ENCODE data around the gene NRG3. TPM values are rescaled to one million over a fixed set of nuclear protein-coding genes. Genes with fewer than 3 reads are reported as not detected.

The NRG3 gene
- total RNA-seq, 2 experiments from 2014 or later, result not detected

DNA sequence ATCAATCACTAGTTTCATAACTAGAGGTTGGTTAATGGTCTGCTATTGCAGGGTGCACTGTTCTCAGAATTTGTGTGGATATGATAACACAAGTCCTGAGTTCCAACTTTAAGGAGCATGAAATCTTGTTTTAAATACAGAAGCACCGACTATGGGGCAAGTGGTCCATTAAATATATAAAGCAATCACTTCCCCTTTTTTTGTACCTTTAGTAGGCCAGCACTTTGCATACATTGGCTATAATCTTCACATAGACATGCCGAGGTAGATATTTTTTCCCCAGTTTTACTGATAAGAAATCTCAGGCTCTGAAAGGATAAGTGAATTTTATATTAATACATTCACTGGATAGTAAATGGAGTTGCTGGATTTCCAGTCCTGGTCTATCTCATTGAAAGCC lies 286.3 kb downstream of the NRG3 start:
- Mint-ChIP-seq H3K9me3 (peaks cover 5% of the 10 kb centered on the region), H3K27me3 (no peaks in the 10 kb centered on the region), H3K36me3 (ENCODE audit: low read depth) (no peaks in the 10 kb centered on the region), H3K4me1 (ENCODE audit: low read depth) (no peaks in the 10 kb centered on the region), H3K27ac (no peak overlapping the region), H3K4me3 (no peak overlapping the region)
- no peak for ATAC-seq (ENCODE audit: poor library complexity)
- H3K9me3 ChIP-seq (ENCODE audit: control insufficient read depth in 1 of 2, insufficient read depth in 1 of 2, low read length in 2 of 2), result no peaks in the 10 kb centered on the region
- H3K36me3 ChIP-seq (ENCODE audit: insufficient read depth, low read length), result no peaks in the 10 kb centered on the region
- TF ChIP-seq, protein P1, sequence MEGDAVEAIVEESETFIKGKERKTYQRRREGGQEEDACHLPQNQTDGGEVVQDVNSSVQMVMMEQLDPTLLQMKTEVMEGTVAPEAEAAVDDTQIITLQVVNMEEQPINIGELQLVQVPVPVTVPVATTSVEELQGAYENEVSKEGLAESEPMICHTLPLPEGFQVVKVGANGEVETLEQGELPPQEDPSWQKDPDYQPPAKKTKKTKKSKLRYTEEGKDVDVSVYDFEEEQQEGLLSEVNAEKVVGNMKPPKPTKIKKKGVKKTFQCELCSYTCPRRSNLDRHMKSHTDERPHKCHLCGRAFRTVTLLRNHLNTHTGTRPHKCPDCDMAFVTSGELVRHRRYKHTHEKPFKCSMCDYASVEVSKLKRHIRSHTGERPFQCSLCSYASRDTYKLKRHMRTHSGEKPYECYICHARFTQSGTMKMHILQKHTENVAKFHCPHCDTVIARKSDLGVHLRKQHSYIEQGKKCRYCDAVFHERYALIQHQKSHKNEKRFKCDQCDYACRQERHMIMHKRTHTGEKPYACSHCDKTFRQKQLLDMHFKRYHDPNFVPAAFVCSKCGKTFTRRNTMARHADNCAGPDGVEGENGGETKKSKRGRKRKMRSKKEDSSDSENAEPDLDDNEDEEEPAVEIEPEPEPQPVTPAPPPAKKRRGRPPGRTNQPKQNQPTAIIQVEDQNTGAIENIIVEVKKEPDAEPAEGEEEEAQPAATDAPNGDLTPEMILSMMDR (IDR thresholded peaks at IDR 0.05), result no peak
- H3K4me1 ChIP-seq (ENCODE audit: insufficient read depth, low read length), result no peaks in the 10 kb centered on the region
- intact Hi-C loops (cut with DNase I, micrococcal nuclease), result no loop called here
- H3K27ac ChIP-seq (ENCODE audit: low read depth in 1 of 2, low read length in 2 of 2), result no peak overlapping the region
- POLR2A ChIA-PET, result no interaction called here
- no peak overlapping the region for H3K4me3 ChIP-seq (ENCODE audit: low read length)
- DNase-seq, result no peak
- H3K27me3 ChIP-seq (ENCODE audit: control insufficient read depth in 1 of 2, insufficient read depth in 2 of 2, low read length in 2 of 2), result no peaks in the 10 kb centered on the region
- CTCF ChIA-PET, result no interaction called here

DNA sequence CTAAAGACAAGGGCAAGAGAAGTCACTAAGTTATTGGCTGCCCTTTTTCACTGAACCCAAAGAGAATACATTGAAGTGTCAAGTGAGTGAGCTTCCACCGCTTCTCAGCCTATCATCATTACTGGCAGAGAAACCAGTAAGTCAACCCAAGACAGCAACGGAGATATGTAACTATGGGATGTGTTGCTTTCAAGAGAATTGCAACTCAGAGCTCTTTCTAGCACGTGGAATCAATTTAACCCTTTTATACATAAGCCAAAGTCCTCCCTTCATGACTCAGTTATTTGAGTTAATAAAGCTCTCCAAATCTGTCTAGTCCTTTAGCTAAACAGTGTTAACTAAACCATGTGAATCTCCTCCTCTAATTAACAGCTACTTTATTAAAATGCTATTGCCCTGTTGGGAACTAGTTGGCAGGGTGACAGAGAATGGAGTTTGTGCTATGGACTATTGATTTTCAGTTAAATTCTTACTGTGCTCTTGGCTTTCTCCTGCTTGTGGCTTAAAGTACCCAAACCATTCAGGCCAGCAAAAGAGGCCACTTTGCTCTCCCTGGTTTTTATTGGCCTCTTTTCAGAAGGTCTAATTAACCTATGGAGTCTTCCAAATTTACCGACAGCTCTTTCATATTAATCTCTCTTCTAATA lies 287.7 kb downstream of the NRG3 start:
- intact Hi-C loops (cut with DNase I, micrococcal nuclease), result no loop called here
- no peaks in the 10 kb centered on the region for H3K27me3 Mint-ChIP-seq
- Histone ChIP-seq H3K36me3 (ENCODE audit: insufficient read depth, low read length) (no peaks in the 10 kb centered on the region), H3K27me3 (ENCODE audit: control insufficient read depth in 1 of 2, insufficient read depth in 2 of 2, low read length in 2 of 2) (no peaks in the 10 kb centered on the region), H3K4me1 (ENCODE audit: insufficient read depth, low read length) (no peaks in the 10 kb centered on the region), H3K9me3 (ENCODE audit: control insufficient read depth in 1 of 2, insufficient read depth in 1 of 2, low read length in 2 of 2) (no peaks in the 10 kb centered on the region), H3K27ac (ENCODE audit: low read depth in 1 of 2, low read length in 2 of 2) (no peak overlapping the region), H3K4me3 (ENCODE audit: low read length) (no peak overlapping the region)
- ChIA-PET CTCF (no interaction called here), POLR2A (no interaction called here)
- peaks cover 5% of the 10 kb centered on the region for H3K9me3 Mint-ChIP-seq
- no peak for DNase-seq
- TF ChIP-seq, protein P1 (IDR thresholded peaks at IDR 0.05), result no peak
- ATAC-seq (ENCODE audit: poor library complexity), result no peak
- H3K4me1 Mint-ChIP-seq (ENCODE audit: low read depth), result no peaks in the 10 kb centered on the region
- H3K27ac Mint-ChIP-seq, result no peak overlapping the region
- H3K36me3 Mint-ChIP-seq (ENCODE audit: low read depth), result no peaks in the 10 kb centered on the region
- no peak overlapping the region for H3K4me3 Mint-ChIP-seq

DNA sequence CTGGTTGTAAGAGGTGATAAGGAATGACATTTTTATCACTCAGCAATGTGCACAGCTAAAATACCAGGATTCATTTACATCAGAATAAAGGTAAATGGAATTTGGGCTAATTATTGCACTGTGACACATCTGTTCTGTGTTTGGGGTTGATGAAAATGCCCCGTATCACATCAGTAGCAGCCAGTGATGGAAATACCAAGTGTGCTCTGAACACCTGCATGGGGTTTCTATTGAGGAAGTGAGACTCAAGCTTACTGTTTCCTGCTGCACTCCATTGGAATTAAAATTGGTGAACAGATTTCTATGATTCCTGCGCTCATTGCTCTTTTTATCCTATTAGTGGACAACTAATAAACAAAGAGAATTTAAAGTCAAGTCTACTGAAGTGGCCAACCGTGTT lies 296.9 kb downstream of the NRG3 start:
- Histone ChIP-seq H3K27ac (ENCODE audit: low read depth in 1 of 2, low read length in 2 of 2) (no peak overlapping the region), H3K36me3 (ENCODE audit: insufficient read depth, low read length) (no peaks in the 10 kb centered on the region), H3K4me1 (ENCODE audit: insufficient read depth, low read length) (no peaks in the 10 kb centered on the region), H3K9me3 (ENCODE audit: control insufficient read depth in 1 of 2, insufficient read depth in 1 of 2, low read length in 2 of 2) (no peaks in the 10 kb centered on the region), H3K27me3 (ENCODE audit: control insufficient read depth in 1 of 2, insufficient read depth in 2 of 2, low read length in 2 of 2) (no peaks in the 10 kb centered on the region), H3K4me3 (ENCODE audit: low read length) (no peak overlapping the region)
- no peaks in the 10 kb centered on the region for H3K27me3 Mint-ChIP-seq
- H3K4me3 Mint-ChIP-seq, result no peak overlapping the region
- ATAC-seq (ENCODE audit: poor library complexity), result no peak
- intact Hi-C loops (cut with DNase I, micrococcal nuclease), result no loop called here
- ChIA-PET POLR2A (no interaction called here), CTCF (no interaction called here)
- H3K4me1 Mint-ChIP-seq (ENCODE audit: low read depth), result no peaks in the 10 kb centered on the region
- no peaks in the 10 kb centered on the region for H3K36me3 Mint-ChIP-seq (ENCODE audit: low read depth)
- H3K27ac Mint-ChIP-seq, result no peak overlapping the region
- TF ChIP-seq, protein P1 (IDR thresholded peaks at IDR 0.05), result no peak
- DNase-seq, result no peak
- peaks cover 10% of the 10 kb centered on the region for H3K9me3 Mint-ChIP-seq
